ENCODE results near the gene PRIMA1.

DNA sequence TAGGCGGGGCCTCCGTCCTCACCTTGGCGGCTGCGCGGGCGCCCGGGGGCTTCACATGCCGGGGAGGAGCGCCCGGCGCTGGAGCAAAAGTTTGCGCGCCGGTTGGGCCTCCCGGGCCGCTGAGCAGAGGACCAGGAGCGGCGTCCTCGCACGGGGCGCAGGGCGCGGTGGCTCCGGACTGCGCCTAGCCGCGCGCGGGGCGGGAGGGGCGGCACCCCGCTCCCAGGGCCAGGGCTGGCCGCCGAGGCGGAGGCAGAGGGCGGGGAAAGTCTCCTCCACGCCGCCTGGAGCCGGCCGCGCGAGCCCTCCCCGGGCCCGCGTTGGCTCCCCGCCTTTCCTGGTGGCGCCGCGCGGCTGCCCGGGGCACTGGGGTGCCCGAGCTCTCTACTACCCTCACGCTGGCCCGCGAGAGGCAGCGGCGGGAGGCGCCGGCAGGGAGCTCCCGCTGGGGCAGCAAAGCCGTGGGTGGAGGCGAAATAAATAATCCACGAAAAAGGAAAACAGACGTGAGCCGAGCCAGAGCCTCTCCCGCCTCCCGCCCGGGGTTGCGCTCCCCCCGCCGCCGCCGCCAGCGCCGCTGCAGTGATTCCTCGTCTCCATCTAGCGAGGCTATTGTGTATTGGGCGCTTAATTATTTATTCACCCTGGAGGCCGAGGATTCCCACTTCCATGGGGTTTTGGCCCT, 400 bp upstream of the PRIMA1 start:
- TF ChIP-seq CTCF (IDR thresholded peaks at IDR 0.05) = no peak
- TF ChIP-seq CREB1 (CRISPR knock-in tag; IDR thresholded peaks at IDR 0.05) = no peak
- TF ChIP-seq PRRX2 (CRISPR knock-in tag; IDR thresholded peaks at IDR 0.05) = no peak
- TF ChIP-seq ATF2 (CRISPR knock-in tag; IDR thresholded peaks at IDR 0.05; ENCODE audit: borderline replicate concordance, low read depth) = no peak
- no peak for TF ChIP-seq RELA (CRISPR knock-in tag; IDR thresholded peaks at IDR 0.05; ENCODE audit: borderline replicate concordance)
- TF ChIP-seq, protein P1, sequence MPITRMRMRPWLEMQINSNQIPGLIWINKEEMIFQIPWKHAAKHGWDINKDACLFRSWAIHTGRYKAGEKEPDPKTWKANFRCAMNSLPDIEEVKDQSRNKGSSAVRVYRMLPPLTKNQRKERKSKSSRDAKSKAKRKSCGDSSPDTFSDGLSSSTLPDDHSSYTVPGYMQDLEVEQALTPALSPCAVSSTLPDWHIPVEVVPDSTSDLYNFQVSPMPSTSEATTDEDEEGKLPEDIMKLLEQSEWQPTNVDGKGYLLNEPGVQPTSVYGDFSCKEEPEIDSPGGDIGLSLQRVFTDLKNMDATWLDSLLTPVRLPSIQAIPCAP (CRISPR knock-in tag; IDR thresholded peaks at IDR 0.05) = no peak
- TF ChIP-seq ERG (CRISPR knock-in tag; IDR thresholded peaks at IDR 0.05) = no peak
